HUDEP-2 (cell line): Measurements from ENCODE around the gene TIAM2.
"Not testable (repeated sequence)": the region's sequence is repeated elsewhere in the genome, so short reads cannot be mapped to it uniquely, and the experiment has no call there.

Source experiments
- DNase-seq, 76 experiments: peaks; one replicate each; lab custom pipeline; 2025; ENCODE audit not compliant: unreplicated experiment in 76 of 76; lab: John Stamatoyannopoulos, UW

TIAM2 gene

GRCh38 chr6:154989448-154989847, 5.7 kb upstream of the TIAM2 start:
- no peak for DNase-seq

GRCh38 chr6:154991207-154991606, 3.9 kb upstream of the TIAM2 start:
- no peak for DNase-seq

GRCh38 chr6:154993026-154993425, 2.1 kb upstream of the TIAM2 start:
- DNase-seq = no peak

DNA sequence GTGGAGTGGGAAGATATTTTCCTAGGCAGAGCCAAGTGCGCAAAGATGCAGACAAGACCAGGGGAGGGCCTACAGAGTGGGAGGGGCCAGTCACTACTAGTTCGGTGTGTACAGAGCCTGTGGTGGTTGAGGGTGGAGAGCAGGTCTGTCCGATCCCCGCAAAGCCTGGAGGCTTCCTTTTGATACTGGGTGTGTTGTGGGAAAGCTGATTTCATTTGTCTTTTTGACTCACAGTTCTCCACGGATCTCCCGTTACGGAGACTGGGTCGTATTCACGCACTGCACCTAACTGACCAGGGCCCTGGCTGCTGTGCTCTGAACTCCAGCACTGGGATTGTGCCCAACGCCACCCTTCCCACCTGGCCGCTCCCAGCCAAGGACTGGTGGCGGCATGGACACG, 1.4 kb upstream of the TIAM2 start:
- no peak for DNase-seq

DNA sequence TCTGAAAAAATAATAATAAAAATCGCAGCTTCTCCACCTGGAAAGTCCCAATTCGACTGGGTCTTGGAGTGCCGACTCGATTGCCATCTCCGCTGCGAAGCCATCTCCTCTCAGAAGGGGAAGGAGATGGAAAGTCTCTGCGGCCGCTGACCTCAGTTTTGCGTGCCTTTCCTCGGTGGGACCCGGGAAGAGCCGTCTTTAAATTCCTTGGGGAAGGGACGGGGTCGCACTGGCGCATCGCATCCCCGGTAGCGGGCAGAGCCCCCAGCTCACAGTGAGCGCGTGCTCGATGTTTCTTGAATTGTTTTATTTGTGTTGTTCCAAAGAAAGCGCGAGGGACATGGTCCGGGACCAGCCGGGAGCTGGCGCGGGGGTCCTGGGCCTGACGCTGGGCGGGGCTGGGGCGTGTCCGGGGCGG, 270 bp upstream of the TIAM2 start:
- DNase-seq = no peak

- no peak for DNase-seq
These were observed 988 bp downstream of the TIAM2 start for GRCh38 chr6:154996016-154996590.

DNA sequence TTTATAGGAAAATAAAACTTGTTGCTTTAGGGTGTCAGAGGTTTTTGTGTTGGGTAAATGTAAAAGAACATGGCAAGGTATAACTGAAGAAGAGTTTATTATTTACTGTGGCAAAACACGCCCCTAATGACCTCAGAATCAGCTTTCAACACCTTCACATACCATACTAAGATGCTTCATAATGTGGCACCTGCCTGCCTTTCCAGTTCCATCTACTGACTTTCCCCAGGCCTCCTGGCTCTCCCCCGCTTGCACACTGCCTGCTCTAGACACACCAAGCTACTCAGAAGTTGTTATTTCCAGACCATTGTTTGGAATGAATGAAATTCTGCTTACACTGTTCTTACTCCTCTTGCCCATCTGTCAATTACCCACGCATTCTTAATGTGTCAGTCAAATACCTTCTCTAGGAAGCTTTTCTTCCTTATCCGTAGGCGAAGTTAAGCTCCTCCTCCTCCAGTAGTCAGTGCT, 1.8 kb downstream of the TIAM2 start:
- DNase-seq = no peak

DNA sequence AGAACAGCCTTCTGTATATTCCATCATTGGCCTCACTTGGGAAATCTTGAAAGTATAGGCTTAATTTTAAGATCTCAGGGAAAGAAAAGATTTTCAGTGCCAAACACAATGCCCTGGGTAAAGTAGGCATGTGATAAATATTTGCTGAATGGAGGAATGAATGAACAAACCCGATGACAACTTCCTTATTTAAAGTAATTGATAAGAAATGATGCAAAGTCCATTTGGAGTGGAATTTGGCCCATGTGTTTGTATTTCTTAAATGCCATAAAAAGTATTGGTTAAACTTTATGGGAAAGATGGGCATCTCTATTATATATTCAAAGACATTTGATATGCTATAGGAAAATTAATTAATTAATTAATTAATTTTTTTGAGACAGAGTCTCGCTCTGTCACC, 3.7 kb downstream of the TIAM2 start:
- no peak for DNase-seq

- DNase-seq = no peak
These were observed 6.4 kb downstream of the TIAM2 start for GRCh38 chr6:155001482-155001881.

- DNase-seq = no peak
These were observed 6.8 kb downstream of the TIAM2 start for GRCh38 chr6:155001934-155002333.

DNA sequence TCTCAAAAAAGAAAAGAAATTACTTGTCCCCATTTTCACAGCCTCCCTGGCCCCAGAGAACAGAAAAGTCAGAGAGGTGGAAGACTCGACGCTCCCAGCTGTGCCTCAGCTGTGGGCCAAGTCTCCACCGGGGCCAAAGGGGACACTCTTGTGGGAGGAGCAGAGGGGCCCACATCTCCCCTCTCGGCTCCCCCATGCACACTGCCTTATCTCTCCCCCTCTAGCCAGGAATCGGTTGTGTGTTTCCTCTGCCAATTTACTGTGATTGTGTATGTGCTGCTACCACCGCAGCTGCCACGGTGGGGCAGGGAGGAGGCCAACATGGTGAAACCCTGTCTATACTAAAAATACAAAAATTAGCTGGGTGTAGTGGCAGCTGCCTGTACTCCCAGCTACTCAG, 8.4 kb downstream of the TIAM2 start:
- DNase-seq = no peak

GRCh38 chr6:155004017-155004416, 8.9 kb downstream of the TIAM2 start:
- DNase-seq = no peak

- no peak for DNase-seq
These were observed 9.7 kb downstream of the TIAM2 start for GRCh38 chr6:155004576-155005372.

DNA sequence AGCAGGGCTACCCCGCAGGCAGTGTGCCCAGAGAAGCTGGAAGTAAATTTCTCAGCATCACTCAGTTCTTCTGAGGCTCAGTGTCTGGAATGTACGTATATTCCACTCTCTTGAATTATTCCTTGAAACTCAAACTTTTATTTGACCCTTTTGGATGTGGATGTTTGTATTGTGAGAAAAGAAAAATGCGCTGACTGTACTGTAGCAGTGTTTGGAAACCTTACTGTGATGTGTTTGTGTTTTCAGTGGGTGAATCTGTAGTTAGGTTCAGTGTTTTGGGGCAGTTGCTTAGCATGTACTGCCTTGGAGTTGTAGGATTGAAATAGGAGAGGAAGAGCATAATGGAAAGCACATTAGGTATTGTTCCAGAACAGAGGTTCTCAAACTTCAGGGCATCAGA, 13.5 kb downstream of the TIAM2 start:
- DNase-seq = no peak

DNA sequence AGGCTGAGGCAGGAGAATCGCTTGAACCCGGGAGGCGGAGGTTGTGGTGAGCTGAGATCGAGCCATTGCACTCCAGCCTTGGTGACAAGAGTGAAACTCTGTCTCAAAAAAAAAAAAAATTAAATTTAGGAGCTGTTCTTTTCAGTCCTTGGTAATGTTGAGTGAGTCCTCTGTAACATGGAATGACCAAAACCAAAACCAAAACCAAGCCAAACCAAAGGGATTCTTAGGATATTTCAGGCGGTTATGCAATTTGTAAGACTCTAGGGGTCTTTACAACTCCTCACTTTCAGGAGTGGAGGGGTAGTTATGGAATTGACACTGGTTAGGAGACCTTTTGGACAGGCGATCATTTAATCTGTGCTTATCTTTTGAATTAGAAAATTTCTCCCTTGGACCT, 15.8 kb downstream of the TIAM2 start:
- no peak for DNase-seq

DNA sequence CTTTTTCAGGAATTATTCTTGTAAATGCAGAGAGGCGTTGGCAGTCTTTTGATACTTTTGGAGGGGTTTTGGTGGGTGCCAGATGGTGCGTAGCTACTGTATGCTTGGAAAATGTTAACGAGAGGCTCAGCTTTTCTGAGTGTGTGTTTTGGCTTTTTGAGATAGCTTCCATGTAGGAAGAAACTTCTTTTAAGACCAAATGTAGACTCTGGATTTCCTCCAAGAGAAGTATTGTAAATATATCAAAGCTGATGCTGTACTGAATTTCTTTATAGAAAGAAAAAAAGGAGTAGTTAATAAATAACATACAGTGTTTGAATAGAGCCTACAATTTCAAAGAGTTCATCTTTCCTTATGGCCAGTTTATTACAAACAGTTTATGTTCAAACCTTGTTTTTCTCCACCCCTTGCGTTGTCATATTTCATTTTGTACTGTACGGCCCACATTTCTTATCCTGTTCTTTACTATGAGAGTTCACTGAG, 16.7 kb downstream of the TIAM2 start:
- DNase-seq = no peak

GRCh38 chr6:155013457-155013876, 18.4 kb downstream of the TIAM2 start:
- no peak for DNase-seq

DNA sequence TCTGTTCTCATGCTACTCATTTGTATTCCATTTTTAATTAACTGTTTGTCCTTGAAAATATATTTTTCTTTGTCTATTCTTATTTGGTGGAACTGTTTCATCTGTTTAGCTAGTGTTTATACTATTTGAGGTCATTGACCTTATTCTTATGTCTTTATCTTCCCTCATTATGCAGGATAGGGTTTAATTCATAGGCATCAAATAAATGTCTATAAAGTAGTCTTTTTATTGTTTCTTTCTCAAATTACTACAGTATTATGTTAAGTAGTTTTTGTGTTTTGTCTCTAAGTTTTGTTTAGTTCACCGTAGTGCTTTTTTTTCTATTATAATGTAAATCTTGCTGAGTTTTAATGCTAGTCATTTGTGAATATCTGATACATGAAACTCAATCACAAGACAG, 19.0 kb downstream of the TIAM2 start:
- DNase-seq = no peak

DNA sequence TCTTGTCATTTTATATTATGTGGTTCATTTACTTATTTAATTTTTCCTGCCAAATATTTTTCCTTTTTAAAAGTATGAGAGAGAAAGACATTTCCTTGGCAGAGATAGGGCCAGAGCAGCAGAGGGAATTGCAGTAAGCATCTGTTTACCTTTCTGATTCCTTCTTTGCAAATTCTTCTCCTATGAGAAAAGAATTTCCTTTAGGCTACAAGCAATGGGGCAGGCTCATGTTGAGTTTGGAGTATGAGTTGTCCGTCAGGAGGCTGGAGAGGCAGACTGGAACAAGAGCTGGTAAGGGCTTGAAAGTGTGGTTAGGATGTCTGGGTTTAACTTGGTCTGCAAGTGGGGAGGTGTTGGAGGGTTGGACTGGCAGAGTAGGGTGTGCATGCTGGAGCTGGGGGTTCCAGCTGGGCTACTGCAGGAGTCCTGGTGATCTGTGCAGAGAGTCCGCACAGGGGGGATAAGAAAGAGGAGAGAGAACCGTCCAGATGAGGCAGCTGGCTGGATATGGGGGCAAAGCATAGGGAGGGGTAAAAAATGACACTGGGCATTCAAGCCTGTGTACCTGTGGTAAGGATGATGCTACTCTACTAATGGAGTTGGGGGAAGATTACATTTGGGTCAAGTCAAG, 19.7 kb downstream of the TIAM2 start:
- DNase-seq = no peak

GRCh38 chr6:155018415-155018814, 23.3 kb downstream of the TIAM2 start:
- DNase-seq = not testable (repeated sequence)

GRCh38 chr6:155021680-155022079, 26.6 kb downstream of the TIAM2 start:
- no peak for DNase-seq

- DNase-seq = no peak
These were observed 27.6 kb downstream of the TIAM2 start for GRCh38 chr6:155022721-155023120.
